Activated T-cell treated with anti-CD3 and anti-CD28 coated beads for 24 hours (primary cell): ENCODE measurements around the gene EIF5AL1.
"Not testable (repeated sequence)": the region's sequence is repeated elsewhere in the genome, so short reads cannot be mapped to it uniquely, and the experiment has no call there.

Source experiments
- DNase-seq: peaks from one replicate; pipeline ENCODE4 v3.0.0-alpha.2; 2020; ENCODE audit warnings: low read depth

EIF5AL1 gene

GRCh38 chr10:79509306-79509933 is 2.9 kb upstream of the EIF5AL1 start:
- not testable (repeated sequence) for DNase-seq

GRCh38 chr10:79509934-79510508 is 2.3 kb upstream of the EIF5AL1 start:
- DNase-seq: not testable (repeated sequence)

GRCh38 chr10:79516532-79517205 is 4.3 kb downstream of the EIF5AL1 start:
- not testable (repeated sequence) for DNase-seq

GRCh38 chr10:79517567-79517966 is 5.2 kb downstream of the EIF5AL1 start:
- DNase-seq: not testable (repeated sequence)

GRCh38 chr10:79521751-79522150 is 9.4 kb downstream of the EIF5AL1 start:
- DNase-seq: not testable (repeated sequence)

- DNase-seq: not testable (repeated sequence)
These were observed 10.1 kb downstream of the EIF5AL1 start for GRCh38 chr10:79522464-79522863.

GRCh38 chr10:79523157-79523853 is 11.0 kb downstream of the EIF5AL1 start:
- DNase-seq: not testable (repeated sequence)

GRCh38 chr10:79525049-79525710 is 12.8 kb downstream of the EIF5AL1 start:
- DNase-seq: not testable (repeated sequence)

GRCh38 chr10:79528261-79528660 is 15.9 kb downstream of the EIF5AL1 start:
- DNase-seq: not testable (repeated sequence)

GRCh38 chr10:79533142-79533902 is 21.0 kb downstream of the EIF5AL1 start:
- not testable (repeated sequence) for DNase-seq

GRCh38 chr10:79533903-79534175 is 21.5 kb downstream of the EIF5AL1 start:
- DNase-seq: not testable (repeated sequence)

GRCh38 chr10:79538311-79538710 is 26.0 kb downstream of the EIF5AL1 start:
- DNase-seq: not testable (repeated sequence)

GRCh38 chr10:79540930-79541329 is 28.6 kb downstream of the EIF5AL1 start:
- not testable (repeated sequence) for DNase-seq

GRCh38 chr10:79542626-79543025 is 30.3 kb downstream of the EIF5AL1 start:
- no peak for DNase-seq

- not testable (repeated sequence) for DNase-seq
These were observed 32.1 kb downstream of the EIF5AL1 start for GRCh38 chr10:79544408-79544807.

- not testable (repeated sequence) for DNase-seq
These were observed 32.8 kb downstream of the EIF5AL1 start for GRCh38 chr10:79544926-79545659.

- not testable (repeated sequence) for DNase-seq
These were observed 34.8 kb downstream of the EIF5AL1 start for GRCh38 chr10:79547128-79547527.

- no peak for DNase-seq
These were observed 35.6 kb downstream of the EIF5AL1 start for GRCh38 chr10:79547973-79548372.

- DNase-seq: no peak
These were observed 39.8 kb downstream of the EIF5AL1 start for GRCh38 chr10:79552143-79552542.
